ENCODE measurements around the gene DNAAF5. TPM values are rescaled to one million over a fixed set of nuclear protein-coding genes. Genes with fewer than 3 reads are reported as not detected.

The DNAAF5 gene
- polyA plus RNA-seq, 1 experiment = 12.6 TPM

GRCh38 chr7:690478-691360 is 35.8 kb upstream of the DNAAF5 start:
- no peaks in the 10 kb centered on the region for H3K27me3 ChIP-seq (ENCODE audit: control insufficient read depth, insufficient read depth, low read length)
- no peak for DNase-seq (ENCODE audit: low read depth, low spot score)
- TF ChIP-seq, protein P1, sequence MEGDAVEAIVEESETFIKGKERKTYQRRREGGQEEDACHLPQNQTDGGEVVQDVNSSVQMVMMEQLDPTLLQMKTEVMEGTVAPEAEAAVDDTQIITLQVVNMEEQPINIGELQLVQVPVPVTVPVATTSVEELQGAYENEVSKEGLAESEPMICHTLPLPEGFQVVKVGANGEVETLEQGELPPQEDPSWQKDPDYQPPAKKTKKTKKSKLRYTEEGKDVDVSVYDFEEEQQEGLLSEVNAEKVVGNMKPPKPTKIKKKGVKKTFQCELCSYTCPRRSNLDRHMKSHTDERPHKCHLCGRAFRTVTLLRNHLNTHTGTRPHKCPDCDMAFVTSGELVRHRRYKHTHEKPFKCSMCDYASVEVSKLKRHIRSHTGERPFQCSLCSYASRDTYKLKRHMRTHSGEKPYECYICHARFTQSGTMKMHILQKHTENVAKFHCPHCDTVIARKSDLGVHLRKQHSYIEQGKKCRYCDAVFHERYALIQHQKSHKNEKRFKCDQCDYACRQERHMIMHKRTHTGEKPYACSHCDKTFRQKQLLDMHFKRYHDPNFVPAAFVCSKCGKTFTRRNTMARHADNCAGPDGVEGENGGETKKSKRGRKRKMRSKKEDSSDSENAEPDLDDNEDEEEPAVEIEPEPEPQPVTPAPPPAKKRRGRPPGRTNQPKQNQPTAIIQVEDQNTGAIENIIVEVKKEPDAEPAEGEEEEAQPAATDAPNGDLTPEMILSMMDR (IDR thresholded peaks at IDR 0.05; ENCODE audit: low read depth, low read length) = no peak
- ChIA-PET POLR2A (interaction anchor here (0.7 to 1.3 kb wide), 2 partner anchors 22 to 25 kb away, joined by 3 read pairs; no protein-coding TSS in a partner anchor), CTCF (interaction anchor here (0.6 kb wide), 2 partner anchors 18 to 20 kb away, joined by 4 to 5 read pairs; no protein-coding TSS in a partner anchor)
- H3K4me3 ChIP-seq (ENCODE audit: low read depth, low read length) = no peak overlapping the region
- H3K27ac ChIP-seq (ENCODE audit: low read depth, low read length) = no peak overlapping the region
- H3K9me3 ChIP-seq (ENCODE audit: control insufficient read depth, insufficient read depth, low read length) = peaks cover 45% of the 10 kb centered on the region

- H3K4me3 ChIP-seq (ENCODE audit: low read depth, low read length) = no peak overlapping the region
- CTCF ChIA-PET = no interaction called here
- no peaks in the 10 kb centered on the region for H3K27me3 ChIP-seq (ENCODE audit: control insufficient read depth, insufficient read depth, low read length)
- TF ChIP-seq, protein P1 (IDR thresholded peaks at IDR 0.05; ENCODE audit: low read depth, low read length) = no peak
- no peak for DNase-seq (ENCODE audit: low read depth, low spot score)
- H3K27ac ChIP-seq (ENCODE audit: low read depth, low read length) = no peak overlapping the region
- POLR2A ChIA-PET = no interaction called here
- peaks cover 41% of the 10 kb centered on the region for H3K9me3 ChIP-seq (ENCODE audit: control insufficient read depth, insufficient read depth, low read length)
Observed at GRCh38 chr7:691361-692045, 35.0 kb upstream of the DNAAF5 start.

DNA sequence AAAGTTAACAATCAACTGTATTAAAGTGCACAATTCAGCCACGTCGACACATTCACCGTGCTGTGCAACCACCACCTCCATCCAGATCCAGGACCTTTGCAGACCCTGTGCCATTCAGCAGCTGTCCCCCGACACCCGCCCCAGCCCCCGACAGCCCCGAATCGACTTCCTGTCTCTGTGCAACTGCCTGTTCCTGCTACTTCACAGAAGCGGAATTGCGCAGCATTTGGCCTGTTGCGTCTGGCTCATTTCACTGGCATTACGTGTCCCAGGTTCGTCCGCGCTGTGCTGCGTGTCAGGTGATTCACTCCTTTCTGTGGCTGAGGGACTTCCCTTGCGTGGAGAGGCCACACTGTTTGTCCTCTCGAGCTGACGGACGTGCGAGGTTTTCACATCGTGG is 33.2 kb upstream of the DNAAF5 start:
- Histone ChIP-seq H3K4me3 (ENCODE audit: low read depth, low read length) (no peak overlapping the region), H3K9me3 (ENCODE audit: control insufficient read depth, insufficient read depth, low read length) (peaks cover 36% of the 10 kb centered on the region), H3K27me3 (ENCODE audit: control insufficient read depth, insufficient read depth, low read length) (no peaks in the 10 kb centered on the region), H3K27ac (ENCODE audit: low read depth, low read length) (no peak overlapping the region)
- DNase-seq (ENCODE audit: low read depth, low spot score) = no peak
- TF ChIP-seq, protein P1 (IDR thresholded peaks at IDR 0.05; ENCODE audit: low read depth, low read length) = no peak
- ChIA-PET POLR2A (no interaction called here), CTCF (no interaction called here)

- CTCF ChIA-PET = interaction anchor here (0.6 to 0.7 kb wide), 2 partner anchors 241 to 376 kb away, joined by 4 to 5 read pairs; no protein-coding TSS in a partner anchor
- peaks cover 12% of the 10 kb centered on the region for H3K9me3 ChIP-seq (ENCODE audit: control insufficient read depth, insufficient read depth, low read length)
- TF ChIP-seq, protein P1 (IDR thresholded peaks at IDR 0.05; ENCODE audit: low read depth, low read length) = no peak
- no peak overlapping the region for H3K27ac ChIP-seq (ENCODE audit: low read depth, low read length)
- no peaks in the 10 kb centered on the region for H3K27me3 ChIP-seq (ENCODE audit: control insufficient read depth, insufficient read depth, low read length)
- DNase-seq (ENCODE audit: low read depth, low spot score) = no peak
- POLR2A ChIA-PET = no interaction called here
- H3K4me3 ChIP-seq (ENCODE audit: low read depth, low read length) = no peak overlapping the region
Observed at GRCh38 chr7:696426-696811, 30.1 kb upstream of the DNAAF5 start.

Measured in AG04450 (cell line).